ENCODE results near the gene BRF1. TPM values are rescaled to one million over a fixed set of nuclear protein-coding genes. Genes with fewer than 3 reads are reported as not detected.

The BRF1 gene
- total and polyA plus RNA-seq, 2 donors = 19.3 to 30.9 TPM

- H3K36me3 ChIP-seq (ENCODE audit: insufficient read depth) = no peaks in the 10 kb centered on the region
- no peak for DNase-seq (ENCODE audit: extremely low spot score)
- H3K27ac ChIP-seq (ENCODE audit: low read depth) = no peak overlapping the region
- 93% methylated on average over 23 of the region's 23 CpGs for WGBS
- H3K4me1 ChIP-seq (ENCODE audit: insufficient read depth) = no peaks in the 10 kb centered on the region
- no peak overlapping the region for H3K4me3 ChIP-seq (ENCODE audit: low read depth, low read length)
Measured at GRCh38 chr14:105211086-105211757, 89.6 kb downstream of the BRF1 start.

- Histone ChIP-seq H3K36me3 (ENCODE audit: insufficient read depth) (no peaks in the 10 kb centered on the region), H3K27ac (ENCODE audit: low read depth) (no peak overlapping the region), H3K4me3 (ENCODE audit: low read depth, low read length) (no peak overlapping the region), H3K4me1 (ENCODE audit: insufficient read depth) (no peaks in the 10 kb centered on the region)
- 90% methylated on average over 30 of the region's 30 CpGs for WGBS
- no peak for DNase-seq (ENCODE audit: extremely low spot score)
Measured at GRCh38 chr14:105210266-105211025, 90.4 kb downstream of the BRF1 start.

DNA sequence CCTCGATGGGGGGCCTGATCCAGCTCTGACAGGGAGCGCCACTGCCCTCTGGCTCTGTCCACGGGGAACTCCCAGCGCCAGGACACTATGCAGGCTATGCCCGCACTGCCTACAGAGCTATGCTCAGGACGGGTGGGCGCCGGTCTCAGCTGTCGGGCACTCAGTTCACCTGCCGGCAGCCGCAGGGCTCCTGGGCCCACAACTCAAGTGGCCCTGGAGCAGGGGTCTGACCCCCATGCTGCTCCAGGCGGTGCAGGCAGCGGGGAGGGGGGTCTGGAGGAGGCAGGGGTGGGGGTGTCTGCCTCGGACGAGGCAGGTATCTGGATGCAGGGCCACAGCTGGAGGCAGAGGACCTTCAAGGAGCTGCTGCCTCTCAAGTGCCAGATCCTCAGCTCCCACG is 91.2 kb downstream of the BRF1 start:
- 92% methylated on average over 16 of the region's 16 CpGs for whole genome bisulfite sequencing

DNA sequence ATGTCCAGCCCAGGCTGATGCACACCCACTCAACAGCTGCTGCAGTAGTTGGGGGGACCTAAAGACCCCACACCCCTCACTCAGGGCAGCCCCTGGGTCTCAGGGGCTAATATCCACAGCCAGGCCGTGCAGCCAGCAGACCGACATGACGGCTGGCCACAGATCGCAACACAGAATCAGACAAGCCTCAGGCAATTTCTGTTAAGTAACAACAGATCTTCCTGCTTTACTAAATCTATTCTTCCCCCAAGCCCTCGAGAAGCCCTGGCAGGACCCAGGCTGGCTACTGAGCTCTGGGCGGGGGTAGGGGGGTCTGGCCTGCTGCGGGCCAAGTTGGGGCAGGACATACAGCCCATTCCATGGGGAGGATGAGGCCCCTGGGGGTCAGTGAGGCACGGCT is 91.7 kb downstream of the BRF1 start:
- no peaks in the 10 kb centered on the region for H3K36me3 ChIP-seq (ENCODE audit: insufficient read depth)
- 92% methylated on average over 8 of the region's 8 CpGs for WGBS
- no peak for DNase-seq (ENCODE audit: extremely low spot score)
- no peaks in the 10 kb centered on the region for H3K4me1 ChIP-seq (ENCODE audit: insufficient read depth)
- no peak overlapping the region for H3K27ac ChIP-seq (ENCODE audit: low read depth)
- H3K4me3 ChIP-seq (ENCODE audit: low read depth, low read length) = no peak overlapping the region

More for the DNA sequence above, 91.2 kb downstream of the BRF1 start:
- no peak overlapping the region for H3K27ac ChIP-seq (ENCODE audit: low read depth)
- H3K4me1 ChIP-seq (ENCODE audit: insufficient read depth) = no peaks in the 10 kb centered on the region
- no peaks in the 10 kb centered on the region for H3K36me3 ChIP-seq (ENCODE audit: insufficient read depth)
- H3K4me3 ChIP-seq (ENCODE audit: low read depth, low read length) = no peak overlapping the region
- DNase-seq (ENCODE audit: extremely low spot score) = no peak

DNA sequence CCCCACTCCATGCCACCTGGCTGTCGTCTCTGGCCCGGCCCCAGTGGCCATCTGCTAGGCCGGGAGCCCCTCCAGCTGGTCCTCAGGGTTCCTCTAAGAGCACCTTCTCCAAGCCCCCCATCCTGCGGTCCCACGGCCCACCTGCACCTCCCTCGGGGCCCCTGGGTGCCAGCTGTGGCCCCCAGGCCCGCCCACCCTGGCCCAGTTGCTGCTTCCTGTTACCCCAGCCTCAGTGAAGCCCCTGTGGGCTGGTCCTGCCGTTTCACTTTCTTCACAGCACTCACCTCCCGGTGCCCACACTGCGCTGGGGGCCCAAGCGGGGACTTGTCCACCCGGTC is 92.1 kb downstream of the BRF1 start:
- Histone ChIP-seq H3K36me3 (ENCODE audit: insufficient read depth) (no peaks in the 10 kb centered on the region), H3K4me1 (ENCODE audit: insufficient read depth) (no peaks in the 10 kb centered on the region), H3K27ac (ENCODE audit: low read depth) (no peak overlapping the region), H3K4me3 (ENCODE audit: low read depth, low read length) (no peak overlapping the region)
- no peak for DNase-seq (ENCODE audit: extremely low spot score)
- 93% methylated on average over 12 of the region's 12 CpGs for WGBS

DNA sequence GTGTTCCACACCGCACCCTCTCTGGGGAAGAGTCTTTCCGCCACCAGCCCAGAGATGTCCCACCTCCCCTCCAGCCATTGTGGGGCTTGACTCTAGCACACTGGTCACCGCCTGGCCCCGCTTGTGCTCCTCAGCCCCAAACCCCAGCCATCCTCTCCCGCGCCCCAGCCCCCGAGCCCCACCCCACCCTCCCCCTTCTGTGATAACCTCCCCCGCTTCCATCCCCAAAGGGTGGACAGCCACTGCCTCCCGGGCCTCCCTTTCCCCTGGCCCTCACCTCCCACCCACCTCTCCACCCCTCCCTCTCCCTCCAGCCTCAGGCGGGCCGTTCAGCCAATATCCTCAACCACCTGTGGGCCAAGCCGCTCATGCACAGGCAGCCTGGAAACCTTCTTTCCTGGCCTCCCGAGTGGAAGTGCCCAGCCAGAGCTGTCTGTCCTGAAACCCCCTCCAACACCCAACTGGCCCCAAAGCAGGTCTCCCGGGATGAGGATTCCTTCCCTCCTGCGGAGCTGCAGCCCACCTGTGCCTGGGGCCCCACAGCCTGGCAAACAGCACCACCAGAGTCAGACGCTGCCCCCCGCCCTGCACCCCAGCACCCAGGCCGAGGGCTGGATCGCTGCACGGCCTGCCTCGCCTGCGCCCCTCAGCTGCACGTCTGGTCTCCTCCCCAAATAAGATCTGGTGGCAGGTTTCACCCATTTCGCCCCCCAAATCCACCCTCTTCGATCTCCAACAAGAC is 92.6 kb downstream of the BRF1 start:
- 87% methylated on average over 25 of the region's 25 CpGs for WGBS
- no peak overlapping the region for H3K4me3 ChIP-seq (ENCODE audit: low read depth, low read length)
- no peak overlapping the region for H3K27ac ChIP-seq (ENCODE audit: low read depth)
- no peak for DNase-seq (ENCODE audit: extremely low spot score)
- no peaks in the 10 kb centered on the region for H3K36me3 ChIP-seq (ENCODE audit: insufficient read depth)
- H3K4me1 ChIP-seq (ENCODE audit: insufficient read depth) = no peaks in the 10 kb centered on the region

DNA sequence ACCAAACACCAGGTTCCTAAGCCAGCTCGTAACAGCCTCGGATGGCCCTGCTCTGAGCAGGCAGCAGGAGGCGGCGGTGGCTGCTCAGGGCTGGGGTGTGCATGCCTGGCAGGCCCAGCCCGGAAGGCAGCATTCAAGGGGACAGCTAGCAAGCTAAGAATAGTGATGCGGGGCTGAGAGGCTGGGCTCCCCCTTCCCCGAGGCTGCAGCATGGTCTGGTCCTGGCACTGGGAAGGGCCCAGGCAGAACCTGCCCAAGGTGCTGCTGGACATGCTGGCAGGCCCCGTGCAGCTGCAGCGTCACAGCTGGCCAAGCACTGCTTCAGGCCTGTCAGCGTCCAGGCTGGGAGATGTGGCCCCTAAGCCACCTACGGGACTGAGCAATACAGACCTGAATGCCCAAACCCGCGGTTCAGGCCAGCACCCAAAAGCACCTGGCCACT is 93.3 kb downstream of the BRF1 start:
- Histone ChIP-seq H3K36me3 (ENCODE audit: insufficient read depth) (no peaks in the 10 kb centered on the region), H3K27ac (ENCODE audit: low read depth) (no peak overlapping the region), H3K4me1 (ENCODE audit: insufficient read depth) (no peaks in the 10 kb centered on the region), H3K4me3 (ENCODE audit: low read depth, low read length) (no peak overlapping the region)
- 72% methylated on average over 13 of the region's 13 CpGs for WGBS
- no peak for DNase-seq (ENCODE audit: extremely low spot score)

DNA sequence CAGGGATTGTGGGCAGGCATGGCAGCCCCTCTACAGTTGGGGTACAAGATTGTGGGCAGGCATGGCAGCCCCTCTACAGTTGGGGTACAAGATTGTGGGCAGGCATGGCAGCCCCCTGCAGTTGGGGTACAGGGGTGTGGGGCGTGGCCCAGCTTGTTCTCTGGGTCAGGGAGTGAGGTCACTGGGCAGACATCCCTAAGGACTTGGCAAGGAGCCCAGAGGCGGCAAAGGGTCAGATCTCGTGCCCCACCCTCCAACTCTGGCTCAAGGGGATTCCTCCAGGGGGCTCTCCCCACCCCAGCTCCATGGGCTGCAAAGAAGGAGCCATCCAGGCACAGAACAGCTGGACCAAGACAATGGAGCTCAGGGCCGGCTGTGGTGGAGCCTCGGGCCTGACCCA is 93.9 kb downstream of the BRF1 start:
- no peak overlapping the region for H3K27ac ChIP-seq (ENCODE audit: low read depth)
- no peak for DNase-seq (ENCODE audit: extremely low spot score)
- WGBS = 40% methylated on average over 5 of the region's 5 CpGs
- H3K36me3 ChIP-seq (ENCODE audit: insufficient read depth) = no peaks in the 10 kb centered on the region
- H3K4me3 ChIP-seq (ENCODE audit: low read depth, low read length) = no peak overlapping the region
- H3K4me1 ChIP-seq (ENCODE audit: insufficient read depth) = no peaks in the 10 kb centered on the region

DNA sequence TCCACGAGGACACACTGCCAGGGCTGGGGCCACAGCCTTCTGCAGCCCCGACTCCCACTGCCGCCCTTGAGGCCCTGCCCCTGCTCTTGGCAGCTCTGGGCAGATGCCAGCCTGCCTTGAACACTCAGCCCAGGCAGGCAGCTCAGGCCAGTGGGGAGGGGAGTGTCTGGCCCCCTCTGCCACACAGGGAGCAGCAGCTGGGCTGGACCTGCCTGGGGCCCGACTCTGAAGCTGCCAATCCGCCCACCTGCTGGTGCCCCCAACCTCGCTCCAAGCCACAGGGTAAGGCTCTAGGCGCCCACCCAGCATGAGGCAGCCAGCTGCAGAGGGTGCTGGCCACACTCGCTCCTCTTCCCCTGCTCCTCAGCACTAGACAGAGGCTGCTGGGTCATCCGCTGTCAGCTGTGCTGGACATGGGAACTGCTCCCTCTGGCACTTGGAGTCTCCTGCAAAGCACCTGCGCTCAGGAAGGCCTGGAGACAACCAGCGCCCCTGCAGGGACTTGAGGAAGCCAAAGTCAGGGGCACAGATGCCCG is 95.1 kb downstream of the BRF1 start:
- Histone ChIP-seq H3K27ac (ENCODE audit: low read depth) (no peak overlapping the region), H3K4me3 (ENCODE audit: low read depth, low read length) (no peak overlapping the region), H3K36me3 (ENCODE audit: insufficient read depth) (no peaks in the 10 kb centered on the region), H3K4me1 (ENCODE audit: insufficient read depth) (no peaks in the 10 kb centered on the region)
- DNase-seq (ENCODE audit: extremely low spot score) = no peak
- 38% methylated on average over 12 of the region's 12 CpGs for WGBS

DNA sequence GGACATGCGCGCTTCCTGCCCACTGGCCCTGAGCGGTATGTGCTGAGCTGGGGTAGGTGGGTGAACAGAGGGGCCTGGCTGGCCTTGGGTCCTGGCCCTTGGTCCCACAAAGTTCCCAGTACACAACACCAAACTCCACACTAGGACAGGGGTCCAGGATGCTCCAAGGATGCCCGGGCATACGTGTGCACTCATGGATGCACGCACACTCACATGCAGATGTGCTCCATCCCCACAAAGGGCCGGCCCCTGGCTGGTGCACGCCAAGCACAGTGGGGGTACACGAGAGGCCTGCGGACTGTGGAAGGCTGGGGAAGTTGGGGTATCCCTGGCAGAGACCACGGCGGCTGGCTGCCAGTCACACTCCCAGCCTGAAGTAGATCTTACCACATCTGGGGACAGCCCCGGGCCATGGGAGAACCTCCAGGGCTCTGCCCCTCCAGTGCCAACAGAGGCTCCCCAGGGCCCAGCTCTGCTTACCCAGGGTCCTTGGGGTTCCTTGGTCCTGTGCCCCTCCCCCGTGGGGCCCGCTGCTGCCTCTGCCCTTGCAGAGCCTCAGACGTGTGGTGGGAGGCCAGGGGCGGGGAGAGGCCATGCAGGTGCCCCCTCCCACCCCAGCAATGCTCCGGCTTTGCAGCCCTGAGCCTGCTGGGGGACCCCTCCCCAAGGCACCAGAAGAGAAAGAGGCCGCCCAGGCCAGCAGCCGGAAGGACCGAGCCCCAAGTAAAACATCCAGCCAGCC is 95.7 kb downstream of the BRF1 start:
- Histone ChIP-seq H3K36me3 (ENCODE audit: insufficient read depth) (no peaks in the 10 kb centered on the region), H3K4me3 (ENCODE audit: low read depth, low read length) (no peak overlapping the region), H3K4me1 (ENCODE audit: insufficient read depth) (no peaks in the 10 kb centered on the region), H3K27ac (ENCODE audit: low read depth) (no peak overlapping the region)
- 53% methylated on average over 21 of the region's 21 CpGs for WGBS
- no peak for DNase-seq (ENCODE audit: extremely low spot score)

DNA sequence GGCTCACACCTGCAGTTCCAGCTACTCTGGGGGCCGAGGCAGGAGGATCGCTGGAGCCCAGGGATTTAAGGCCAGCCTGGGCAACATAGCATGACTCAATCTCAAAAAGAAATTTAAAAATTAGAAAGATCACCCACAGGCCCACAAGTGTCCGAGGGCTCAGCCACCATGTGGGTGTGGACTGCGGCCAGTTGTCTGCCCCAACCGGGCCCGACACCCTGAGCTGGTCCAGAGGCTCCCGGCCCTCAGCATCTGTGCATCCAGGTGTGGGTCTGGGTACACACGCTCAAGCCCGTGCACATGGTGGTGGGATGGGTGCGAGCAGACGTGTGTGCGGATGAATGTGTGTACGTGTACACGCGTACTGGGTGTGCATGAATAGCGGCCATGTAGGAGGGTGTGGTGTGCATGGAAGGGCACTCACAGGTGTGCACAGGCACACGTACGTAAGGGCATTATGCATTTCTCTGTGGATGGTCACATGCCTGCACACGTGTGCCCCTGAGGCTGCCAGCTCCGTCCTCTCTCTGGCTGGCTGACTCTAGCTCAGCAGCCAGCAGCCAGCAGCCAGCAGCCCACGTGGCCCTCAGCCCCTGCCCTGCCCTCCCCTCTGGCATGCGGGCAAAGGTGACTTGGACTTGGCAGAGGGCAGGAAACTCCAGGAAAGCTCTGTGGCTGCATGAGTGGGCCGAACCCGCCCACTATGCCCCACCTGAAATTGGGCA is 96.4 kb downstream of the BRF1 start:
- DNase-seq (ENCODE audit: extremely low spot score) = no peak
- Histone ChIP-seq H3K27ac (ENCODE audit: low read depth) (no peak overlapping the region), H3K4me1 (ENCODE audit: insufficient read depth) (no peaks in the 10 kb centered on the region), H3K4me3 (ENCODE audit: low read depth, low read length) (no peak overlapping the region), H3K36me3 (ENCODE audit: insufficient read depth) (no peaks in the 10 kb centered on the region)
- 56% methylated on average over 24 of the region's 24 CpGs for WGBS

- DNase-seq (ENCODE audit: extremely low spot score) = no peak
- WGBS = 66% methylated on average over 6 of the region's 6 CpGs
- Histone ChIP-seq H3K27ac (ENCODE audit: low read depth) (no peak overlapping the region), H3K4me3 (ENCODE audit: low read depth, low read length) (no peak overlapping the region), H3K4me1 (ENCODE audit: insufficient read depth) (no peaks in the 10 kb centered on the region), H3K36me3 (ENCODE audit: insufficient read depth) (no peaks in the 10 kb centered on the region)
Measured at GRCh38 chr14:105203701-105204100, 97.1 kb downstream of the BRF1 start.

- Histone ChIP-seq H3K4me1 (ENCODE audit: insufficient read depth) (no peaks in the 10 kb centered on the region), H3K36me3 (ENCODE audit: insufficient read depth) (no peaks in the 10 kb centered on the region), H3K27ac (ENCODE audit: low read depth) (no peak overlapping the region), H3K4me3 (ENCODE audit: low read depth, low read length) (no peak overlapping the region)
- WGBS = 5% methylated on average over 18 of the region's 18 CpGs
- no peak for DNase-seq (ENCODE audit: extremely low spot score)
Measured at GRCh38 chr14:105203057-105203531, 97.7 kb downstream of the BRF1 start.
